ENCODE measurements around the gene CENPO.
"Not testable (repeated sequence)": the region's sequence is repeated elsewhere in the genome, so short reads cannot be mapped to it uniquely, and the experiment has no call there.

Gene CENPO

DNA sequence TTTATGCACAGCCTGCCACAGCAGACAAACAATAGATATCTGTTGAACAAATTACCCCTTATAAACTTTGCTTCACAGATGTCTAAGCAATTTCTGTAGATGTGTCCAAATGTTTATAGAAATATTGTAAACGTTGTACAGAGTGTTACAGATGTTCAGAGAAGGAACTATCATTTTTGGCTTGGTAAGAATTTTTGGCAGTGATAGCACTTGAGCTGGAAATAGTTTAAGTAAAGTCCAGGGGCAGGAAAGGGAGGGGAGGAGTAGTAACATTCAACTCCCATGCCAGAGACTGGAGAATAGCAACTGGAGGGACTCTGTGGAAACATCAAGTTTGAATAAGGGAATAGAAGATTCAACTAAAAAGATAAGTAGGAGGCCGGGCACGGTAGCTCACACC is 4.4 kb upstream of the CENPO start:
- DNase-seq (ENCODE audit: low read depth), result no peak

DNA sequence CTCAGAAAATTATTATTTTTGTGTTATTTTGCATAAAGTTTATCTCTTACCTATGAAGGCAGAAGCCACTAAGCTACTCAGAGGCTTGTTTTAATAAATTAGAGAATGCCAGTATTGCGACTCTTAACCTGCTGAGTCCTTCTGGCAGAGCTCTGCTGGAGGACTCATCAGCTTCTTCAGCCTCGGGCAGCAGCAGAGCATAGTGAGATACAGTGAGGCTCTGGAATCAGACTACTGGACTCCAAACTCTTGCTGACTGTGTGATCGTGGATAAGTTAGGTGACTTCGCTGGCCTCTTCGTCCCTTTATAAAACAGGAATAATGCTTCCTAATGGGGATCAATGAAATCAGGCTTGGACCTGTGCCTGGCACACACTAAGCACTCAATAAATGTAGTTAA is 1.8 kb upstream of the CENPO start:
- no peak for DNase-seq (ENCODE audit: low read depth)

DNA sequence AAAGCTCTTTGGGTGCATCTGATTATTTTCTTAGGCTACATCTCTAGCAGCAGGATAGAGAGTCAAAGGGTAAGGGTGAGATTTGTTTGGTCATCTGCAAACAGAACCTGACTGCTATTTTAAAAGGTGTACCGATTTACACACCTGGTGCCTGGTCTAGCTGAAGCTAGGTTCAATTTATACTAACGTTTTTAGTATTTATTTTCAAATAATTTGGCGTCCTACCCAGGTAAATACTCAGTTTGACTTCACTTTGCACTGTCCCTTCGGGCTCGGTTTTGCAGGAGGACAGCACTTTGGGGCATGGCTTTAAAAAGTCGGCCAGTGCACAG is 717 bp upstream of the CENPO start:
- no peak for DNase-seq (ENCODE audit: low read depth)

DNA sequence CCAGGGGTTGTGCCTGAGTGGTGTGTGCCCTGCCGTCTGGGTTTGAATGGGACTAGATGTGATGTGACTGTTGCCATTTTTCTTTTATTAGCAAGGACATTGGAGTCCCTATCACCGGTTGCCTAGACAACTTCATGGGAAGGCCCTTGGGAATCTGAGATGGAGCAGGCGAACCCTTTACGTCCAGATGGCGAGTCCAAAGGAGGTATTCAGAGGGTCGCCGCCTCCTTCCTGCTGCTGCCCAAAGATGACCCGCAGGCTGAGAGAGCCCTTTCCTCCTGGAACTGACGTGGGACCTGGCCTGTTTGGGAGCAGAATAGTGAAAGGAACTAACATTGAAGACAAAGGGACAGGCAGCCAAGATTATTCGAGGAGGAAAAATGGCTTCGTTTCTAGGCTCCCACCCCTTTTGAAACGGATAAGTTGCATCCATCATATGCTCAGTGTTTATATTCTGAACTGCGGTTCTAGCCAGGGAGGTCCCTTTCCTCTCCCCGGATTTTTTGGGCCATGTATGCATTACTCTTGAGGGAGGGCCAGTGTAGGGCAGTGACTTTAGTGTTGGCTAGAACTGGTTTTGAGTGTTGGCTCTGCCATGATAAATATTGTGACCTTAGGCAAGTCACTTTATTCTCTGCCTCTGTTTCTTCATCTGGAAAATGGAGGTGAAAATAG is 673 bp downstream of the CENPO start:
- no peak for DNase-seq (ENCODE audit: low read depth)

DNA sequence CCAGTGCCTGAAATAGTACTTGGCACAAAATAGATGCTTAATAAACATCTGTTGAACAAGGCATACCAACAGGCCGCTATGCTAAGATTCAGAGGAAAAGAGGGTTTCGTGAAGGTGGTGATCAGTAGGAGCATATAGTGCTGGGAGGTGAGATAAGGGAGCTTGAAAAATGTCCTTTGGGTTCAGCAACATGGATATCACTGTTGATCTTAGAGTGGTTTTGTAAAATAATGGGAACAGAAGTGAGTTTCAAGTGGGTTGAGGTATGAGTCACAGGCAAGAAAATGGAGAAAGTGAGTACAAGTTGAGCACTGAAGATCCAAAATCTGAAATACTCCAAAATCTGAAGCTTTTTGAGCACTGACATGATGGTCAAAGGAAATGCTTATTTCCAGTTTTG is 4.4 kb downstream of the CENPO start:
- no peak for DNase-seq (ENCODE audit: low read depth)

DNA sequence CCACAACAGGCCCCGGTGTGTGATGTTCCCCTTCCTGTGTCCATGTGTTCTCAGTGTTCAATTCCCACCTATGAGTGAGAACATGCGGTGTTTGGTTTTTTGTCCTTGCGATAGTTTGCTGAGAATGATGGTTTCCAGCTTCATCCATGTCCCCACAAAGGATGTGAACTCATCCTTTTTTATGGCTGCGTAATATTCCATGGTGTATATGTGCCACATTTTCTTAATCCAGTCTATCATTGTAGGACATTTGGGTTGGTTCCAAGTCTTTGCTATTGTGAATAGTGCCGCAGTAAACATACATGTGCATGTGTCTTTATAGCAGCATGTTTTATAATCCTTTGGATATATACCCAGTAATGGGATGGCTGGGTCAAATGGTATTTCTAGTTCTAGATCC is 7.3 kb downstream of the CENPO start:
- DNase-seq (ENCODE audit: low read depth), result not testable (repeated sequence)

DNA sequence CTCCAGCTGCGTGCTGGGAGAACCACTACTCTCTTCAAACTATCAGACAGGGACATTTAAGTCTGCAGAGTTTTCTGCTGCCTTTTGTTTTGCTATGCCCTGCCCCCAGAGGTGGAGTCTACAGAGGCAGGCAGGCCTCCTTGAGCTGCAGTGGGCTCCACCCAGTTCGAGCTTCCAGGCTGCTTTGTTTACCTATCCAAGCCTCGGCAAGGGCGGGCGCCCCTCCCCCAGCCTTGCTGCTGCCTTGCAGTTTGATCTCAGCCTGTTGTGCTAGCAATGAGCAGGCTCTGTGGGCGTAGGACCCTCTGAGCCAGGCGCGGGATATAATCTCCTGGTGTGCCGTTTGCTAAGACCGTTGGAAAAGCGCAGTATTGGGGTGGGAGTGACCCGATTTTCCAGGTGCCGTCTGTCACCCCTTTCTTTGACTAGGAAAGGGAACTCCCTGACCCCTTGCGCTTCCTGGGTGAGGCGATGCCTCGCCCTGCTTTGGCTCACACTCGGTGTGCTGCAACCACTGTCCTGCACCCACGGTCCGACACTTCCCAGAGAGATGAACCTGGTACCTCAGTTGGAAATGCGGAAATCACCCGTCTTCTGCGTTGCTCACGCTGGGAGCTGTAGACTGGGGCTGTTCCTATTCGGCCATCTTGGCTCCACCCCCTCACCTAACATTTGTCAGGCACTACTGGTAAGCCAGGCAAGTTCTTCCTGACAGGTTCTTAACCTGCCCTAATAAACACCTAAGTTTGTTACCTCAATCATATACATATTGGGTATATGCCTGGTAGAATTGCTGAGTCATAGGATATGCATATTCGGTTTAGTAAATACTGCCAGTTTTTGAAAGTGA is 12.8 kb downstream of the CENPO start:
- not testable (repeated sequence) for DNase-seq (ENCODE audit: low read depth)

DNA sequence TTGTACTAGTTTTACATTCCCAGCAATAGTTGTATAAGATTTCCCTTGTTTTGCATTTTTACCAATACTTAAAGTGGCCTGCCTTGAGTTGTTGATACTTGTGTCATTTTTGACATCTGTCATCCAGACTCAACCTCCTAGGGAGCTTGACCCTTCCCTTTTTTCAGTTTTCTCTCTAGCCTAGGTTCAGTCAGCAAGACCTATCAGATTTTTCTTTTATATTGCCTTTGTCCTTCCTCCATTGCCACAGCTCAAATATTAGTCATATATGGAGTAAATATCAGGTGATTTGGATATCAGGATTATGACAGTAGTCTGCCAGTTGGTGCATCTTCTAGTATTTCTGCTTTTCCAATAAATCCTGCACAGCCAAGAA is 13.4 kb downstream of the CENPO start:
- DNase-seq (ENCODE audit: low read depth), result no peak

DNA sequence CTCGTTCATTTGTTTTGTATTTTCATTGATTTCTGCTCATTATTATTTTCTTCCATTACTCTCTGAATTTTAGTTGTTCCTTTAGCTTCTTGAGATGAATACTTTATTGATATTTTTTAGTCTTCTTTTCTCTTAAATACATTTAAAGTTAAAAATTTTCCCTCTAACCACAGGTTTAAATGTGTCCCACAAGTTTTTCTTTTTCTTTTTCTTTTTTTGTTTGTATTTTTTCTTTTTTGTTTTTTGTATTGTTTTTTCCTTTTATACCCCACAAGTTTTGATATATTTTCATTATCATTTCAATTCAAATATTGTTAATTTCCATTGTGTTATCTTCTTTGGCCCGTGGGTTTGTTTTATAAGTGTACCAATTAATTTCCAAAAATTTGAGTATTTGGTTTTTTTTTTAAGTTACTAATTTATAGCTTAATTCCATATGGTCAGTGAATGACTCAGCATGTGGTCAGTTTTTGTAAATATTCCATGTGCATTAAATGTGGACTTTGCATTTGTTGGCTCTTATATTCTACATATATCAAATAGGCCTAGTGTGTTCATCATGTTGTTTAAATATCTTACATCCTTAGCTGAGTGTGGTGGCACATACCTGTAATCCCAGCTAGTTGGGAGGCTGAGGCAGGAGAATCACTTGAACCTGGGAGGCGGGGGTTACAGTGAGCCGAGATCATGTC is 16.2 kb downstream of the CENPO start:
- no peak for DNase-seq (ENCODE audit: low read depth)

DNA sequence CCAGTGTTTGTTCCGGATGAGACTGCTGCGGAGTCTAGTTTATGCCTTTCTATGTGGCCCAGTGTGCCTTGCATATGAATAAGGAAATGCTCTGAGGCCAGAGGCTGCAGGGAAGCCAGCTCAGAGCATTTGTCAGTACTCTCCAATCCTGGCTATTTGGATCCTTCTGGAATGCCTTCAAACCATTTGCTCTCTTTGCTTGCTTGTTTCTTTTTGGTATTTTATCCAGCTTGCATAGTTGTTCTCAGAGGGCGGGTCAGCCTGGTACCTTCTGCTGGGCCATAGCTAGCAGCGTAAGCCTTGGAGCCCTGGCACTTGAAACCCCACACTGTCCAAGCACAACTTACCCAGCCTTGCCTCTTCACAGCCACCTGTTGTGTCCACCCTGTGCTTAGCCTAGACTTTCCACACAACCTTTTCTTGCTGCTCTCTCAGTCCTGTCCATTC is 20.5 kb downstream of the CENPO start:
- DNase-seq (ENCODE audit: low read depth), result no peak

DNA sequence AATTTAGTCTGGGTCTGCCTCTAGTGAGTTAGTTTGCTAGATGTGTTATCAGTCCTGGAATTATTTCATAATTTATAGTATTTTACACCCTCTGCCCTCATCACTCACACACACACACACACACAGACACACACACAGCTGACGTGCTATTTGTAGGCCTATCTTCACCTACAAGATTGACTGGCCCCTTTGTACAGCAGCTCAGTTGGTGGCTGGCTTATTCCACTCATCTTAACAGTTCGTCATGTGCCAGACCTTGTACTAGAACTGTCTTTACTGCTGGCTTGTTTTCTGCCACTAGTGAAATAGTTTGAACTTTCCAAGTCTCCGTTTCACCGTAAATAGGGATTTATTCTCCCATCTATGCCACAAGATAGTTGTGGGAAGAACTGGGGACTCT is 21.3 kb downstream of the CENPO start:
- no peak for DNase-seq (ENCODE audit: low read depth)

DNA sequence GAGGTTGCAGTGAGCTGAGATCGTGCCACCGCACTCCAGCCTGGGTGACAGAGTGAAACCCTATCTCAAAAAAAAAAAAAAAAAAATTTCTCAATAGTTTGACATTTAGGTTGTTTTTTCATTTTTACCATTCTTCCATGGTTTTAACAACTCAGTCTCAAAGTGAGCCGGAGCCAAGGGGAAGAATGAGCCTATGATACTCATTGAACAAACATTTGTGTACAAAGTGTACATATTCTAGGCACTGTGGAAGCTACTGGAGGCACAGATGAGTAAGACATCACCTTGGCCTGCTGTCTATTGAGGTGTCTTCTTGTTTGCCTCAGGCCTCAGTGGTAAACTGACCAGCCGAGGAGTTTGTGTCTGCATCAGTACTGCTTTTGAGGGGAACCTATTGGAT is 21.9 kb downstream of the CENPO start:
- no peak for DNase-seq (ENCODE audit: low read depth)

DNA sequence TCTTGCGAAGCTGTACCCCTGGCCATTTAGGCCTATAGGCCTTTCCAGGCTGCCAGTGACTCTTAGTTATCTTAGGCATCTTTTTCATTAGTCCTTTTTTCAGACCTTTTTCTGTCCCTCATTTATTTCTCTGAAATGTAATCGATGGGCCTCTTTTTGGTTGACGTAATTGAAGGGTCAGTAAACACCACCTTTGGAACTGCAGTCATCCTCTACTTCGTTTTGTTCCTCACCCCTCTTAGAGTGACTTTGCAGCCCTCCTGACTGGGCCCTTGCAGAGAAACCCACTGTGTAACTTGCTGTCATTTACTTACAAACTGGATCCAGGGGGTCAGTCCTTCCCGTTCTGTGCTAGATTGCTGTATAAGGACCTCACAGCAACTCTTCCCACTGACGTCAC is 23.2 kb downstream of the CENPO start:
- no peak for DNase-seq (ENCODE audit: low read depth)

DNA sequence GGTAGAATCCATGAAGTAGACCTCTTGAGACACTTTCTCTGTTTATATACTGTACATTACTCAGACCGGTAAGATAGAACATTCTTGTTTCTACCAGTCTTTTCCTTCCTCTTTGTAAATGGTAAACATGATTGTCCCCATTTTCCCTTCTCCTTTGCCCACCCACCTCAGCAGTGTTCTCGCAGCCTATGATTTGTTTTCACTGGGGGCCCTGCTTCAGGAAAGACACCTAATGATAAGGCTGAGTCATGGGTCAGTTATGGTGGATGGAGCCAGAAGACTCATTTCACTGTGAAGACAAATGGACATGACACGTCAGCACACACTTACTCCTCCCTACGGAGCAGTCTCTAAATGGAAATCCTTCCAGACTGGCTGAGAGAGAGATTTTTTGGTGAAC is 23.7 kb downstream of the CENPO start:
- DNase-seq (ENCODE audit: low read depth), result no peak

DNA sequence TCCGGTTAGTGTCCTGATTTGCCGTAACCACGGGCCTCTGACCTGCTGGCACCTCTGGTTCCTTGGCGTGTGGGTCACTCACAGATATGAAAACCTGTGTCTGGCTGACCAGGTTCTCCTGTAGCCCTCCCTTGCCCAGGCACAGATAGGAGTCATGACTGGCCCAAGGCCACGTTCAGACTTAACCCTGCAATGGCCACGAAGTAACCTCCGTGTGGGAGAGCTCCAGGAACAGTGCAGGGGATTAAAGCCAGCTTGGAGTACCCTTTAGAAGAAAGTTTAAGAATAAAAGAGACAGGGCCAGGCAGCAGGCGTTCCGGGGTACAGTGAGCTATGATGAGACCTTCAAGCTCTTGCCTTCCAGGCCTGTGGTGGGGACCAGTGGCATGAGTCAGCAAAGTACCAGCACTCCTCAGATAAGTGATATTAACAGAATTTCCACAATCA is 25.5 kb downstream of the CENPO start:
- no peak for DNase-seq (ENCODE audit: low read depth)

DNA sequence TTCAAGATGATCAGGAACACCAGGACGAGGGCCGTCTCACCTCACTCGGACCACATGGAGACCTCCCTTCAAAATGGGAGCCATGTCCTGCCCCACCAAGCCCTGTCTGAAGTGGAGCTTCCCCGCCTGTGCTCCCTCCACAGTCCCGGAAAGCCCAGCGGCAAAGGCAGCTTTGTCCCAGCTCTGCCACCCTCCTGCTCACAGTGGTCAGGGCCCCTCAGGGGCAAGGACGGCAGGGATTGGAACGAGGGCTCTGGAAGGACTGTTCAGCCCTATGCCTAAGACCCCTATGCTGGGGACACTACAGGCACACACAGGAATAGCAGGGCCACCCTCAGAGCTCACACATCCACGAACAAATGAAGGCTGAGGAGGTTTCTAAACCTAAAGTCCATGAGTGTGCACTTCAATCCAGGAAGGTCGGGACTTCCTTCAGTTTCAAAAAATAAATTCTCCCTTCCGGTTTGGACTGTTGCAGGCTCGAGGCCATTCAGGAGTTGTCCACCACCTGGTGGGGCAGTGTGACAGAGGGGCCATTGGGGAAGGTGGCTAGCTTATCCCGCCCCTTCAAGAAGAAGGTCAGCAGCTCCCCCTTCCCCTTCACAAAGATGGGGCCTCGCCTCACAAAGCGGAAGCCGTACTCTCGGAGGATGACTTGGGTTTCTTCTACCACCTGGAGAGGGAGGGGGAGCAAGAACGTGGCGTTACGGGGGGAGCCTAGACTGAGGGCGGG is 26.4 kb downstream of the CENPO start:
- DNase-seq (ENCODE audit: low read depth), result no peak

DNA sequence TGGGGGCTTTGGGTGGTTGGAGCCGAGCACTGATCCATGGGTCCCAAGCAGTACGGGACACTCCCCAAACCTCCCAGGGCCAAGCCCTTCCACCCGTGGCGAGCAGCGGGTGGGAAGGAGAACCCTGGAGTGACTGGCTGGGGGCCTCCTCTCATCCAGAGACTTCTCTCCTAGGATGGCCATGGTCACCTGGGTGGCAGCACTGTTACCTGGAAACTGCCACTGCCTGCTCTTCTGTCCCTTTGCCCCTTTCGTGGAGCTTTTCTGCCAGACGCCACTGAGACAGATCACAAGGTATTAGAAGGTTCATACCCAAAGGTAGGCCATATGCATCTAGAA is 26.9 kb downstream of the CENPO start:
- no peak for DNase-seq (ENCODE audit: low read depth)

DNA sequence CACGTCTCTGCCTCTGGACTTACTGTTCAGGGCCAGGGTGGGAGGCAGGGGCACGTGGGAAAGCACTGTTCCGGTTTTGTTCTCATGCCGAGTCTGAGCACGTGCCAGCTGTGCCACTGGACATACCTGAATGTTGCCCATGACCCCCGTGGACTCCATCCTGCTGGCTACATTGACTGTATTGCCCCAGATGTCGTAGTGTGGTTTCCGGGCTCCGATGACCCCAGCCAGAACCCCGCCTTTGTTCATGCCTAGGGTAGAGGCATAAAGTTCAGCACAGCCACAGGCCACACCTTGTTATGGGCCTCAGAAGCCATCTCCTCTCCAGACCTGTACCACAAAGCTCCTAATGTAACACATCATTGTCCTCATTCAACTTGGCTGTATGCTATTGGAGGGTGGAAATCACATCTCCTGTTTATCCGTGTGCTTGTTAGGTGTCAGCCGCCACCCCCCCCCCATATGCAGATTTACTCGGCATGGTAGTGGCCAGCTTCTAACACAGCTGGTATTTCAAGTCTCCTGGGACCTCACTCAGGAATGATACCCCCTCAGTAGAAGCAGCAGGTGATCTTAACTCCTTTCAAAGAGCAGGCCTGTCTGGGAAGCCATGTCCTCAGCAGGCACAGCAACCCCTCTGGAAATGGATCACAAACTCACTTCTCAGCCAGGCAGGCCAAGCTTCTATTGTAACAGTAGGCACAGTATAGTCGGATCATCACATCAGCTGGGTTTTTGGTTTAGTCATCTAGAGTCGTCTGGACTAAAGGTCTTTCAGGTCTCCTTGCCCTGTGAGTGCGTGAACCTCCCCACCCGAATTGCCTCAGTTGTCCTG is 27.6 kb downstream of the CENPO start:
- no peak for DNase-seq (ENCODE audit: low read depth)

DNA sequence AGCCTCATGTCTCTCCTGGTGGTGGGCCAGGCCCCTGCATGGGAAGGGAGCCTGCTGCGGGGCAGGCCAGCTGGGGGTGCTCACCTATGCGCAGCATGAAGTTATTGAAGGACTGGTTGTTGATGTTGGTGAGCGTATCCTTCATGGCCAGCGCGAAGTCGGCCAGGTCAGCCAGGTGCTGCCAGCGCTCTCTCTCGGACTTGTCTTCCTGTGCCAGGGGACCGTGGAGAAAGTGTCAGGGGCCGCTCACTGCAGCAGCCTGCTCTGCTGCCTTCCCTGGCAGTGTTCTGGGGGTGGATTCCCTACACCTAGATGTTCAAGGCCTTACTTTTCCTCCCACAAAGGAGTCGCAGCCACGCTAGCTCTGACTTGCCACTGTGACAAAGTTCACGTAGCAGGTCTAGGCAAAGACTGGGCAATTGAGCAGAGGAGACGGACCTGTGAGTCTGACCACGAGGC is 28.2 kb downstream of the CENPO start:
- DNase-seq (ENCODE audit: low read depth), result no peak

DNA sequence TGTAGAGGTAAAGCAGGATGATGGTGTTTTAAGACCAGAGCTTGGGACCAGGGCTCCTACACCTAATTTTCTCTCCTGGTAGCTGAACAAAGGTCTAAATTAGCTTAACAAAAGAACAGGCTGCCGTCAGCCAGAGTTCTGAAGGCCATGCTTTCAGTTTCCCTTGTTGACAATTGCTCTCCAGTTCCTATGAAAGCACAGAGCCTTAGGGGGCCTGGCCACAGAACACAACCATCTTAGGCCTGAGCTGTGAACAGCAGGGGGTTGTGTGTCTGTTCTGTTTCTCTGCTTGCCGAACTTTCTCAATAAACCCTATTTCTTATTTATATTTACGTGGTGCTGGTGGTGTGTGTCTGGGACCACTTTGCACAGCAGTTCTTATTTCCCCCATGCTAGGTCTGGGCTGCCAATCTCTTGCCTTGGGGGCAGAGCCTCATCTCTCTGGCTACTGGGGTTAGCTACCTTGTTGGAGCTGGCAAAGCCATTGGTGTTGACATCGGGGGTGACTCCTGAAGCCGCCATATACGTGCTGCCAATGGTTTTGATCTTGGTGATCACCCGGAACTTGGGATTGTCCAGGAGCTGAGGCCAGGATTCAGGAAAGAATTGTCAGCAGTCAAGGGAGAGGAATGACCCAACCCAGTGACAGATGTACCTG is 29.0 kb downstream of the CENPO start:
- DNase-seq (ENCODE audit: low read depth), result no peak

DNA sequence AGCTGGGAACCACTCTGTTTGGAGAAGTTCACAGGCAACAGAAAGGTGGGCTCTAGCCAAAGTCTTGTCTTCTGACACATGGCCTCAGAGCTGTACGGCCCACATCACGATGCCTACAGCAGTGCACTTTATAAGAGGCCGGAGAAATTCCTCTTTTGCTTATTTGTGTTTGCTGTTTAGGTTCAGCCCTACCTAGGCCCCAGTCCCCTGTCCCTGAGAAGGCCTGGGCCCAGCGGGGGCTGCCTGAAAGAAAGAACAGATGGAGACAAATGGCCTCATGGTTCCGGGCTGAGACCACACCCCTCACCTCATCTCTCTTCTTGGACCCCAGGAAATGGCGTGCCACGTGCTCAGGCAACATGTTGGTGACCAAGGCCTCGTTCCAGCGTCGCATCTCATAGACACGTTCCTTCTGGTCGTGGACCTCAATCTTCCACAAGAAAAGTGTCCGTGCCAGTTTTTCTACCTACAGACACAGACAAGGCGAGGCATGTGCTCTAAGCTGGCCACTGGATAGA is 30.9 kb downstream of the CENPO start:
- no peak for DNase-seq (ENCODE audit: low read depth)

Data from stimulated activated CD8-positive, alpha-beta memory T cell treated with anti-CD3 and anti-CD28 coated beads, Interleukin-12 subunit alpha, Interleukin-12 subunit beta, amount 100 ng/mL, for 1 hour (primary cell).